Activated CD4-positive, alpha-beta T cell treated with anti-CD3 and anti-CD28 coated beads for 24 hours (primary cell): ENCODE results near the gene BMS1.
"Not testable (repeated sequence)": the region's sequence is repeated elsewhere in the genome, so short reads cannot be mapped to it uniquely, and the experiment has no call there.

ENCODE experiments used
- DNase-seq, 2 donors: peaks; one replicate each; pipeline ENCODE4 v3.0.0-alpha.2; 2020; ENCODE audit warnings: low read depth in 2 of 2

The BMS1 gene

GRCh38 chr10:42785759-42786158 lies 3.2 kb downstream of the BMS1 start:
- DNase-seq = no peak

GRCh38 chr10:42790835-42791234 lies 8.2 kb downstream of the BMS1 start:
- no peak for DNase-seq

- DNase-seq = no peak
These were observed 13.1 kb downstream of the BMS1 start for GRCh38 chr10:42795701-42796100.

- DNase-seq = no peak
These were observed 18.5 kb downstream of the BMS1 start for GRCh38 chr10:42801135-42801534.

GRCh38 chr10:42802876-42803275 lies 20.3 kb downstream of the BMS1 start:
- DNase-seq = no peak

GRCh38 chr10:42809676-42810075 lies 27.1 kb downstream of the BMS1 start:
- no peak for DNase-seq

GRCh38 chr10:42812028-42812427 lies 29.4 kb downstream of the BMS1 start:
- no peak for DNase-seq

- not testable (repeated sequence) for DNase-seq
These were observed 31.5 kb downstream of the BMS1 start for GRCh38 chr10:42813989-42814687.

- not testable (repeated sequence) for DNase-seq
These were observed 33.7 kb downstream of the BMS1 start for GRCh38 chr10:42816334-42816733.

- DNase-seq = no peak
These were observed 34.3 kb downstream of the BMS1 start for GRCh38 chr10:42816912-42817311.

GRCh38 chr10:42817417-42817816 lies 34.8 kb downstream of the BMS1 start:
- not testable (repeated sequence) for DNase-seq

GRCh38 chr10:42826759-42827158 lies 44.2 kb downstream of the BMS1 start:
- DNase-seq = not testable (repeated sequence)

- no peak for DNase-seq
These were observed 44.6 kb downstream of the BMS1 start for GRCh38 chr10:42827201-42827600.

- not testable (repeated sequence) for DNase-seq
These were observed 45.8 kb downstream of the BMS1 start for GRCh38 chr10:42828391-42828790.

GRCh38 chr10:42830237-42830636 lies 47.6 kb downstream of the BMS1 start:
- DNase-seq = no peak

GRCh38 chr10:42836096-42836495 lies 53.5 kb downstream of the BMS1 start:
- DNase-seq = no peak

- peak in 1 of 2 donors; percentile 2 for DNase-seq
These were observed 54.3 kb downstream of the BMS1 start for GRCh38 chr10:42836771-42837468.

GRCh38 chr10:42844810-42845209 lies 62.2 kb downstream of the BMS1 start:
- DNase-seq = not testable (repeated sequence)

GRCh38 chr10:42847261-42847660 lies 64.7 kb downstream of the BMS1 start:
- DNase-seq = not testable (repeated sequence)

- no peak for DNase-seq
These were observed 68.3 kb downstream of the BMS1 start for GRCh38 chr10:42850931-42851330.

GRCh38 chr10:42859256-42859655 lies 76.7 kb downstream of the BMS1 start:
- no peak for DNase-seq

GRCh38 chr10:42860016-42860415 lies 77.4 kb downstream of the BMS1 start:
- not testable (repeated sequence) for DNase-seq

GRCh38 chr10:42862801-42863200 lies 80.2 kb downstream of the BMS1 start:
- DNase-seq = not testable (repeated sequence)
